GM12873 (cell line): ENCODE data around the gene NDST4.
A peak's percentile ranks its signal among the peaks of the same experiment; 100 is the strongest.

Experiments
- TF ChIP-seq, protein P1 (sequence below): IDR thresholded peaks from 2 replicates; pipeline ENCODE4 v1.5.1; 2012; ENCODE audit warnings: low read depth, mild to moderate bottlenecking, moderate library complexity, low read length, control low read depth; ENCODE audit not compliant: insufficient read depth; ENCODE audit errors: missing control alignments

NDST4 gene

DNA sequence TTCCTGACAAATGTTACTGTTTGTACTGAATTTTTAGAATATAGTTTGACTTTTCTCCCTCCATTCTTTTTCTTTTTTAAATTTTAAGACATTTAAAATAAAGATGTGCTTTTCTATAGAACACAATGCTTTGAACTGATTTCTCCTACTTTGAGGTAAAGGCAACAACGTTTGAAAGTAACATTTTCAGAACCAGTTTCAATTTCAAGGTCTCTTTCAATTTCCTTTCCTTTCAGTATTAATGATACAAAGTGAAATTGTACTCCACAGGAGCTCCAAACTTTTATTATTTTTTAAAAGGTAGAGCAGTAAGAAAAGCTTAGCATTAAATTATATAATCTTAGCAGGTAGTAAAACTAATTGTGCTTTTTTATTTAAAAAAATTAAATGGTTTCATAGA lies 54.9 kb downstream of the NDST4 start:
- TF ChIP-seq, protein P1, sequence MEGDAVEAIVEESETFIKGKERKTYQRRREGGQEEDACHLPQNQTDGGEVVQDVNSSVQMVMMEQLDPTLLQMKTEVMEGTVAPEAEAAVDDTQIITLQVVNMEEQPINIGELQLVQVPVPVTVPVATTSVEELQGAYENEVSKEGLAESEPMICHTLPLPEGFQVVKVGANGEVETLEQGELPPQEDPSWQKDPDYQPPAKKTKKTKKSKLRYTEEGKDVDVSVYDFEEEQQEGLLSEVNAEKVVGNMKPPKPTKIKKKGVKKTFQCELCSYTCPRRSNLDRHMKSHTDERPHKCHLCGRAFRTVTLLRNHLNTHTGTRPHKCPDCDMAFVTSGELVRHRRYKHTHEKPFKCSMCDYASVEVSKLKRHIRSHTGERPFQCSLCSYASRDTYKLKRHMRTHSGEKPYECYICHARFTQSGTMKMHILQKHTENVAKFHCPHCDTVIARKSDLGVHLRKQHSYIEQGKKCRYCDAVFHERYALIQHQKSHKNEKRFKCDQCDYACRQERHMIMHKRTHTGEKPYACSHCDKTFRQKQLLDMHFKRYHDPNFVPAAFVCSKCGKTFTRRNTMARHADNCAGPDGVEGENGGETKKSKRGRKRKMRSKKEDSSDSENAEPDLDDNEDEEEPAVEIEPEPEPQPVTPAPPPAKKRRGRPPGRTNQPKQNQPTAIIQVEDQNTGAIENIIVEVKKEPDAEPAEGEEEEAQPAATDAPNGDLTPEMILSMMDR: no peak

DNA sequence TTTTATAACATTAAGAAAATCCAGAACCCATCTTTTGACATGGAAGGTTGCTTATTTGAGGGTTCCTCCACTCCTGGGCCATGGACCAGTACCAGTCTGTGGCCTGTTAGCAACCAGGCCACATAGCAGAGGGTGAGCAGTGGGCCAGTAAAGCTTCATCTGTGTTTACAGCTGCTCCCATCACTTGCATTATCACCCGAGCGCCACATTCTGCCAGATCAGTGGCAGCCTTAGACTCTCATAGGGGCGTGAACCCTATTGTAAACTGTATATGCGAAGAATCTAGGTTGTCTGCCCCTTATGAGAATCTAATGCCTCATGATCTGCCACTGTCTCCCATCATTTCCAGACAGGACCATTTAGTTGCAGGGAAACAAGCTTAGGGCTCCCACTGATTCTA lies 58.6 kb downstream of the NDST4 start:
- TF ChIP-seq, protein P1: no peak

DNA sequence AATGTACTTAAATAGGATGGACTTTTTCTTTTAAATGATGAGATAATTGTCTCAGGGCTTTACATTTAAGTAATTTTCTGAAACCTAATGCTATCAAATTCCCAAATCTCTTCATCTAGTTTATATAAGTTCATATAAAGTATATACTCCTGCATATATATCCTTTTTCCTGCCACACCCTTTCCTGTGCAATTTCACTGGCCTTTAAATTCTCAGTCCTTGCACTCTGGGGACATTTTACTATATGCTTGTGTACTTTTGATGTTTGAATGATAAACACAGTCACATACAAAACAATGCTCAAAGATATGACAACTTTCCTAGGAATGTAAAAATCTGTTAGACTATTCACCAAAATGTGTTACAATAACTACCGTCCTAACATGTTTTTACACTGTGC lies 60.1 kb downstream of the NDST4 start:
- TF ChIP-seq, protein P1: no peak

DNA sequence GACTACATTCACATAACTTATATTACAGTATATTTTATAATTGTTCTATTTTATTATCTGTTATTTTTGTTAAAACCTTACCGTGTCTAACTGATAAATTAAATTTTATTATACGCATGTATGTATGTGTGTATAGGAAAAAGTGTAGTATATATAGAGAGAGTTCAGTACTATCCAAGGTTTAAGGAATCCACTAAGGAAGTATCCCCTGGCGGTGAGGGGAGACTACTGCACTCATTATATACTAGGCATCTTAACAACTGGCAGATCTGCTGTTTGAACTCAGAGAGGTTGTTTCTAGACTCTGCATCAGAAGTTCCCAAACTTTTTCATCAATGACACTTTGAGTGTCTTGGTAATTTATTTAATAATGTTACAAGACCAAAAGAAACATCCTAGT lies 70.9 kb downstream of the NDST4 start:
- TF ChIP-seq, protein P1: peak; percentile 37

DNA sequence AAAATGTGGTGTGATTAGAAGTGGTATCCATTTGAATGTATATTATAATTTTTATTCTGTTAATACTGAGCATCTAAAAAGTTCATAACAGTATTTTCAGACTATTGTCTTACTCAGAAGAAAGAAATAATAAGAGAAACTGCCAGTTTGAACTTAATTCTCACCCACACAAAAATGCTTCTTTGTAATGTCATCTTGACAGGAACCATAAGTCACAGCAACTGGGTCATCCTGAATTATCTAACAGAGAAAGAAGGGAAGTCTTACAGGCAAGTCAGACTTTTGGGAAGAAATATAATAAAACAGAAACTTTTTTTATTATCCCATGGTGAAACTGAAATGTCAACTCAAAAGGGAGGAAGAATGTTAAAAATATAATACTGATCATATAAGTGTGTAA lies 83.1 kb downstream of the NDST4 start:
- TF ChIP-seq, protein P1: no peak

DNA sequence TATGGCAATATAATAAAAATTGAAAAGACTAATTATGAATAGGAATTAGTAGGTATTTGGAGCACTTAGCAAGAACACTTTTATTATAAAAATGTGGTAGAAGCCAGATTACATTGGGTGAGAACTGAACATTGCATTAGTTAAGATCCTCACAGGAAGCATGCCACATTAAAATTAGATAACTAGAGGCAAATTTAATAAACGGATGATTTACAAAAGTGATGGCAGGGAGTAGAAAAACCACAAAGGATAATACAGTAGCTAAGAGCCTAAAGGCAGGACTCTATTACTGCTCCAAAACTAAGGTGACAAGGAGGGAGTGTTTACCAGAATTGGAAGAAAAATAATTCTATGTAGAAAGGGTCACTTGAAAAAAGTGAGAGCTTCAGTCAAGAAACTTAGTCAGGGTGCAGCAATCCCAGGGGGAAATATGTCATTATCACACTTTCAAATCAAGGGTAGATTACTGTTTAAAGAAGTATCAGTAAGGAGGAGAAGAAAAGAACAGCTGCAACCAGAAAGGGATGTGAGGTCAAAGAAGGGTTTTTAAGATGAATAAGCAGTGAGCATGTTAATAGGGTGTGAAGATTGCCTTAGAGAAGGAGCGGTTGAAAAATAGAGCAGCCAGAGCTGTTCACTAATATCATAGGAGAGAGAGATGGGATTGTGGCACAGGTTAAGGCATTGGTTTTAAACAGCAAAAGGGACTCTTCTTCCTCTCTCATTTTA lies 84.6 kb downstream of the NDST4 start:
- TF ChIP-seq, protein P1: no peak

DNA sequence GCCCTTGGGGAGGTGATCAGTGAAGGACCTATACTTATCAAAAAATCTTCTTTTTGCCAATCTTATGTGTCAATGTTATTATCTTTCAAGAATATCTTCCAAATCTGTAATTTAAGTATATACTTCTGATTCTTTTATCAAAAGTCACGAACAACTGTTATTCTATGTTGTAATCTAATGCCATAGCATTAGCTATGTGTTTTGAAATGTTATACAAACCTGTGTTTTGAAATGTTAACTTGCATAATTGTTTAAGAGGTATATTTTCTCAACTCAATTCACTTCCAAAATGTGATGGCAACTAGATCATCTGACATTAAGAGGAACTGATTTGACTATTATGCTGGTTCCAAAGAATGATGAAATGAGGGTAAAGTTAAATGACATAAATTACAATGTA lies 113.5 kb downstream of the NDST4 start:
- TF ChIP-seq, protein P1: no peak

DNA sequence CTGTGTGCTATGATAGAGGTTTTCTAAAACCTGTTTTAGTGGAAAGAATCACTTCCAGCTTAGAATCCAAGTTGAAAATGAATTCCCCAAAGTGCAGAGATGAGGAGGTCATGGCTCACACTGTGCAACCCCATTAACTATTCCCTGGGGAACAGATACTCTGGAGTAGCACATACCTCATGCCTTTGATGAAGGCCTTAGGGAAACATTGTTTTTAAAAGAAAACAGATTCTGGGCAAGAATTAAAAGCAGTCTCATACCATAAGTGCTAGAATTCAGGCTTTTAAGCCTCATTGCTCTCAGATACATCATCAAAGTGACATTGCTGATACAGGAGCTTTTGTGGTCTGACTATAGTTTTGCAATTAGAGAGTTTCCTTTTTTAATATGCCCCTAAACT lies 115.1 kb downstream of the NDST4 start:
- TF ChIP-seq, protein P1: no peak
